Cardiac muscle cell (in vitro differentiated cells and primary cell): Measurements from ENCODE around the gene CERCAM. TPM values are rescaled to one million over a fixed set of nuclear protein-coding genes. Genes with fewer than 3 reads are reported as not detected.
"Not testable (repeated sequence)": the region's sequence is repeated elsewhere in the genome, so short reads cannot be mapped to it uniquely, and the experiment has no call there.

ENCODE experiments used
- DNase-seq, 2 donors: peaks; one replicate each; pipeline versions ENCODE4 v3.0.0 to v3.0.0-alpha.2; 2010 to 2017; ENCODE audit warnings: low read depth in 1 of 2, low spot score in 1 of 2
- H3K27ac ChIP-seq: fragments of 200-600 bp; sonication (generic); 2 replicates; pipeline ENCODE4 v1.5.1; 2016
- H3K27me3 ChIP-seq: fragments of 200-600 bp; sonication (generic); 2 replicates; pipeline ENCODE4 v1.6.0; 2016; ENCODE audit warnings: control low read depth
- H3K36me3 ChIP-seq: fragments of 200-600 bp; sonication (generic); 2 replicates; pipeline ENCODE4 v1.5.1; 2016; ENCODE audit warnings: control low read depth
- H3K4me1 ChIP-seq: fragments of 200-600 bp; sonication (generic); 2 replicates; pipeline ENCODE4 v1.8.1; 2017; ENCODE audit warnings: low read depth, mild to moderate bottlenecking, mixed run types
- H3K4me3 ChIP-seq: fragments of 200-600 bp; sonication (generic); 2 replicates; pipeline ENCODE4 v1.5.1; 2016; ENCODE audit warnings: mild to moderate bottlenecking
- H3K9me3 ChIP-seq: fragments of 200-600 bp; sonication (generic); 2 replicates; pipeline ENCODE4 v1.5.1; 2017; ENCODE audit warnings: low read depth, mild to moderate bottlenecking, control low read depth
- CTCF ChIP-seq: IDR thresholded peaks from 2 replicates; pipeline ENCODE4 v1.5.1; 2012; ENCODE audit warnings: low read depth, mild to moderate bottlenecking, low read length
- polyA plus RNA-seq: library from polyadenylated mRNA; unstranded; fragments of >200 nt; fragmentation: Nextera tagmentation; extraction: Ambion mirVana; gene quantifications from 2 replicates; pipeline ENCODE4 v1.2.1, GENCODE V29; 2016
- total RNA-seq: library from RNA; depleted of rRNA; stranded (reverse); fragments of >200 nt; gene quantifications from 2 replicates; pipeline ENCODE4 v1.2.3, GENCODE V29; 2016

CERCAM gene
- total and polyA plus RNA-seq, 2 experiments from 2014 or later = 38.6 to 53.8 TPM

- no peak for DNase-seq
- Histone ChIP-seq H3K9me3 (no peaks in the 10 kb centered on the region), H3K27ac (no peak overlapping the region), H3K4me1 (no peaks in the 10 kb centered on the region), H3K36me3 (no peaks in the 10 kb centered on the region), H3K27me3 (no peaks in the 10 kb centered on the region), H3K4me3 (no peak overlapping the region)
- no peak for TF ChIP-seq CTCF
Observed at GRCh38 chr9:128434340-128434739, 13.7 kb downstream of the CERCAM start.

GRCh38 chr9:128435611-128436010 lies 15.0 kb downstream of the CERCAM start:
- H3K4me1 ChIP-seq = no peaks in the 10 kb centered on the region
- no peak for TF ChIP-seq CTCF
- DNase-seq = no peak
- H3K9me3 ChIP-seq = no peaks in the 10 kb centered on the region
- H3K36me3 ChIP-seq = no peaks in the 10 kb centered on the region
- H3K27ac ChIP-seq = no peak overlapping the region
- H3K4me3 ChIP-seq = no peak overlapping the region
- no peaks in the 10 kb centered on the region for H3K27me3 ChIP-seq

- peak; percentile 94 for TF ChIP-seq CTCF
- peak; percentile 89 to 93 for DNase-seq
- Histone ChIP-seq H3K27ac (no peak overlapping the region), H3K27me3 (no peaks in the 10 kb centered on the region), H3K9me3 (no peaks in the 10 kb centered on the region), H3K4me3 (no peak overlapping the region), H3K36me3 (no peaks in the 10 kb centered on the region), H3K4me1 (no peaks in the 10 kb centered on the region)
Observed at GRCh38 chr9:128438343-128439109, 17.9 kb downstream of the CERCAM start.

GRCh38 chr9:128439273-128439672 lies 18.6 kb downstream of the CERCAM start:
- no peaks in the 10 kb centered on the region for H3K36me3 ChIP-seq
- H3K4me3 ChIP-seq = no peak overlapping the region
- no peaks in the 10 kb centered on the region for H3K4me1 ChIP-seq
- no peaks in the 10 kb centered on the region for H3K27me3 ChIP-seq
- no peaks in the 10 kb centered on the region for H3K9me3 ChIP-seq
- DNase-seq = no peak
- TF ChIP-seq CTCF = no peak
- no peak overlapping the region for H3K27ac ChIP-seq

GRCh38 chr9:128442150-128442549 lies 21.5 kb downstream of the CERCAM start:
- H3K27me3 ChIP-seq = no peaks in the 10 kb centered on the region
- H3K9me3 ChIP-seq = no peaks in the 10 kb centered on the region
- no peak for DNase-seq
- no peak overlapping the region for H3K4me3 ChIP-seq
- no peaks in the 10 kb centered on the region for H3K36me3 ChIP-seq
- no peak overlapping the region for H3K27ac ChIP-seq
- H3K4me1 ChIP-seq = no peaks in the 10 kb centered on the region
- no peak for TF ChIP-seq CTCF

DNA sequence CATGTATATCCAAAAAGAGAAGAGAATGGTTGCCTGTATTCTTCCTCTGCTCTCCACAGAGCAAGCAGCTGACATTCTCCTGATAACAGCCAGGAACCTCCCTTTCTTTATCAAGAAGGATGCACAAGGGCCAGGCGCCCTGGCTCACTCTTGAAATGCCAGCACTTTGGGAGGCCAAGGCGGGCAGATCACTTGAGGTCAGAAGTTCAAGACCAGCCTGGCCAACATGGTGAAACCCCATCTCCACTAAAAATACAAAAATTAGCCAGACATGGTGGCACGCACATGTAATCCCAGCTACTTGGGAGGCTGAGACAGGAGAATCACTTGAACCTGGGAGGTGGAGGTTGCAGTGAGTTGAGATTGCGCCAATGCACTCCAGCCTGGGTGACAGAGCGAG lies 25.8 kb downstream of the CERCAM start:
- not testable (repeated sequence) for DNase-seq, H3K4me3 ChIP-seq, H3K36me3 ChIP-seq, H3K4me1 ChIP-seq, H3K27ac ChIP-seq, H3K27me3 ChIP-seq, H3K9me3 ChIP-seq
